GM19372 (cell line): Measurements from ENCODE around the gene NRDE2.
"Not testable (repeated sequence)": the region's sequence is repeated elsewhere in the genome, so short reads cannot be mapped to it uniquely, and the experiment has no call there.

Source experiments
- ATAC-seq: cut with Tn5 transposase; IDR thresholded peaks from one replicate; pipeline ENCODE4 v1.9.1; 2021; ENCODE audit warnings: mild to moderate bottlenecking, low read depth, moderate library complexity; ENCODE audit not compliant: unreplicated experiment

The NRDE2 gene

DNA sequence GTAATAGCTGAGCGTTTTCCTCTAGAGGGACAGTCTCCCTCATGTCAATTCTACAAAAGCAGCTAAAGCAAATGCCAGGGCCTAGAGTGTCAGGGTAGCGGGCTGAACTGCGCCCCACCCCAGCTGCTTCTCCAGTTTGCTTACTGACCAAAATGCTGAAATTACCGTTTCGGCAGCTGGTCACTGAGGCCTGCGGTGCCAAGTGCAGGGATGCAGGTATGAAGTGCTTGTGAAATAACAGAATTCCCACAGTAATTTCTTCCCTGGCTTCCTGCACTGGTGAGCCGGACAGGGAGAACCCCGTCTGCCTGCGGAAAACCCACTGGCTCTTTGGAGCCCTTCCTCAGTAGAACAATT, 56.3 kb downstream of the NRDE2 start:
- ATAC-seq = no peak

DNA sequence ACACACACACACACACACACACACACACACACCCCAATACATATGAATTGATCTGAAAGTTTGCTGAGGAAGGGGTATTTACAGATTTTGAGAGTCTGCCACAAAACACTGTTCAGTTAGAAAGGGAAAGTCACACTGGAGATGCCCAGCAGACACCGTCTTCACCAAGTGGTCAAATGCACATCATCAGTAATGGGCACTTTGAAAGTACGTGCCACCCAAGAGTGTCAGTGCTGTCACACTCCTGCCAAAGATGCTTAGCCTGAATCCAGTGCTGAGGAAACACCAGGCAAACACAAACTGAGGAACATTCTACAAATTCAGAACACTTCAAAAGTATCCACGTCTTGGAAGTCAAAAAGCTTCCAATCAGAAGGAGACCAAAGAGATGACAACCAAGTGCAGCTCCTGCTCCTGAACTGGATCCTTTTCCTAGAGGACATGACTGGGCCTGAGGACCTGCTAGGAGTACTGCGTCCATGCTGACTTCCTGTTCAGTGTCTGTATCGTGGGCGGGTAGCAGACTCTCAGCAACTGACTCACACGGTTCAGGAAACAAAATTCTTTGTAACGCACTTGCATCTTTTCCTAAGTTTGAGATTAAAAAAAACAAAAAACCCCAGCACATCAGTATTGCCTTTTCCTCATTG, 56.8 kb downstream of the NRDE2 start:
- ATAC-seq = no peak

DNA sequence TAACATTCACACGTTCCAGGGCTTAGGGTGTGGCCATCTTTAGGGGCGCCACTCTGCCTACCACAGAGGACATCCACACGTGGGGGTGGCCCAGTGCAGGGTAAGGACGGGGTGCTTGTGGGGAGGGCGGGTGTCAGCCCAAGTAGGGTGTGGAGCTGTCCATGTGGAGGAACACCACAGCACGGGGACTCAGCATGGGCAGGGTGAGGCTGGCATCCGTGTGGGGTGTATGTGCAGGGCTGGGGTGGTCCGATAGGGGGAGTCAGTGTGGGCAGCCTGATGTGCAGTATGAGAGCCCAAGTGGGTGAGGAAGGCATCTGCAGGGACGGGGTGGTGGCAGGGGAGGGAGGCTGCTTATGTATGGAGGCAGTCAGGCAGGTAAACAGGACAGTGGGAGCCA, 57.7 kb downstream of the NRDE2 start:
- no peak for ATAC-seq

DNA sequence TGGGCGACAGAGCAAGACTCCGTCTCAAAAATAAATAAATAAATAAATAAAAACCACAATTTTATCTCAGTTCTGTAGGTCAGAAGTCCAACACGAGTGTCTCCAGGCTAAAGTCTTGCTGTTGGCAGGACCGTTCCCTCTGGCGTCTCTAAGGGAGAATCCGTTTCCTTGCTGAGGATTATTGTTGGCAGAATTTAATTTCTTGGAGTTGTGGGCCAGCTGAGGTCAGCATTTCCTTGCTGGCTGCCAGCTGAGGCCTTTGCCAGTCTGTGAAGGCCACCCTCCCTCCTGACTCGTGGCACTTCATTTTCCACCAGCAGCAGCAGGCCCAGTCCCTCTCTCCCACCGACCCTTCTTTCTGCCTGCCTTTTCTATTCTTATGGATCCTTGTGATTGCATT, 58.2 kb downstream of the NRDE2 start:
- no peak for ATAC-seq

DNA sequence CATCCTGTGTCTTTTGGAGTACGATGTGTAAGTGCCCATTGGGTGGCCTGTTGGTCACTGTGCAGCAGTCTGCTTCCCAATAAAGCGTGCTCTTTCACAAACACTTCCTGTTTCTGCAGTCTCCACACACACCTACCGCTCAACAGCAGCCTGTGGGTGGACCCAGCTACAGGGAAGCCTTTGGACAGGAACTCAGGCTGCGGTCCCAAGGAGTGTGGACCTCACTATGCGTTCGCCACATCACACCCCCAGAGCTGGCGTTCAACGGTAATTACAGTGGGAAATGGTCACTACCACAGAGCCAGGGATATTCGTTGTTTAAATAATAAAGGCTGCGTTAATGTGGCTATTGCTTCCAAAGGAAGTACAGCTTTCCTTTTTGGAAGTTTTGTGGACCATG, 59.2 kb downstream of the NRDE2 start:
- no peak for ATAC-seq

DNA sequence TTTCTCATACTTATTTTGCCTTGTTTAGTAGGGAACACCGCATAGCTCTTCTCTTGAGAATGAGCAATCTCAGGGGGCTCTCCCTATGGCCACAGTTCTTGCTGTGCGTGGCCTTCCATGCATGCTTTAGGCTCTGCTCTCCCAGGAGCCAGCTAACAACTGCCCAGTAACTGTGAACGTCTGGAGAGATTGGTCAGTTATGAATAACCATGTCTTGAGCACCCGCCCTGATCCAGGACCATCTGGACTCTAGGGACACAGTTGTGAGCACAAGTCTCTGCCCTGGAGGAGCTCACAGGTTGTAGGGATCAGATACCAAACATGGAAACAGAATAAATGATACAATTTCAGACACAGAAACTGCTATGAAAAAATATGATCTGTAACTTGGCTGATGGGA, 63.3 kb downstream of the NRDE2 start:
- no peak for ATAC-seq

DNA sequence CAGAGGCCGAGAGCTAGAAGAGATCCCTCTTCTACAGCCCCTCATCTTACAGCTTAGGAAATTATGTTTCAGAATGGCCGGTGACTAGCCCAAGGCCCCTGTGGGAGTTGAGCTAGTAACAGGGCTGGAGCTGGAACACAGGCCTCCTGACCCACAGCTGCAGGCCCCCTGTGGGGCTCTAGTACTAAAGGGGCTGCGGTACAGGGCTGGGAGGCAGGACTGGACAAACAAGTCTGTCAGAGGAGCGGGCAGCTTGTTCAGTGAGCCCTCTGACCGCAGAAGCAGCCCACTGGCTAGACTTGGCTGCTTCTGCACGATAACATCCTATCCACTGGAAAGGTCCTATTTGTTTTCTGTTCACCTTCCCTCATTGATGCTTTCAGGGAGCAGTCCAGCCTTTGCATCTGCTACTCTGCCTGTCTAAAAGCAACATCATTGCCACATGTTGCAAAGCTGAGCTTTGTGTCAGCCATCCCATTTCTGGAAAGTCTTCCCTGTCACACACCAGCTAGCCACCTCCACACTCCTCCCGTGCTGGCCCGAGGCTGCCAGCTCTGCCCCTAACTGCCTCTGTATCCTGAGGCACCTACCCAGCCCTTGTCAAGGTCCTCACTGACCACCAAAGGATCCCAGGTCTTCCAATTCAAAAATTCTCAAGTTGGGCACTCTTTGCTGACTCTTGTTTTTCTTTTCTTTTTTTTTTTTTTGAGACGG, 65.1 kb downstream of the NRDE2 start:
- ATAC-seq = no peak

DNA sequence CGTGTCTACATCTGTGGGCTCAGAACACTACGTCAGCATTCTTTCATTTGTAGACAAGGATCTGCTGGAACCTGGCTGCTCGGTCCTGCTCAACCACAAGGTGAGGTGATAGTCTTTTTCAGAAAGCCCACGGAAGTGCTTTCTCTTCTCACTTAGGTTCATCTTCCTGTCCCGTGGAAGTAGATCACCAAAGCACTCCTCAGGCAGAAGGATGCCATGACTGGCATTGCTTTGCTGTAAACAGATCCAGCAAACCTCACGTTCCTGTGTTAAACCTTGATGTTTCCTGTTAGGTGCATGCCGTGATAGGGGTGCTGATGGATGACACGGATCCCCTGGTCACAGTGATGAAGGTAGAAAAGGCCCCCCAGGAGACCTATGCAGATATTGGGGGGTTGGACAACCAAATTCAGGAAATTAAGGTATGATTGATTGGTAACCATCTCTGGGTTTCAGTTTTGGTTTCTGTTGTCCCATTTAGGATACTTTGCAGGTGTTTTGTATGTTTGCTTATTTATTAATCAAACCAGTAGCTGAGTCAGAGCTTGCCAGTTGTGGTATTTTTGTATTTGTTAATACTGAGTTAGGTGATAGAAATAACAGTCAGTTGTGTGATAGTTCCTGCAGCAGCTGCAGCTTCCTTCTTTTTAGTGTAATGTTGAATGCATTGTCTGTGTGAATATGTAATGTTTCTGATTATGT, 67.8 kb downstream of the NRDE2 start:
- ATAC-seq = peak; percentile 84

DNA sequence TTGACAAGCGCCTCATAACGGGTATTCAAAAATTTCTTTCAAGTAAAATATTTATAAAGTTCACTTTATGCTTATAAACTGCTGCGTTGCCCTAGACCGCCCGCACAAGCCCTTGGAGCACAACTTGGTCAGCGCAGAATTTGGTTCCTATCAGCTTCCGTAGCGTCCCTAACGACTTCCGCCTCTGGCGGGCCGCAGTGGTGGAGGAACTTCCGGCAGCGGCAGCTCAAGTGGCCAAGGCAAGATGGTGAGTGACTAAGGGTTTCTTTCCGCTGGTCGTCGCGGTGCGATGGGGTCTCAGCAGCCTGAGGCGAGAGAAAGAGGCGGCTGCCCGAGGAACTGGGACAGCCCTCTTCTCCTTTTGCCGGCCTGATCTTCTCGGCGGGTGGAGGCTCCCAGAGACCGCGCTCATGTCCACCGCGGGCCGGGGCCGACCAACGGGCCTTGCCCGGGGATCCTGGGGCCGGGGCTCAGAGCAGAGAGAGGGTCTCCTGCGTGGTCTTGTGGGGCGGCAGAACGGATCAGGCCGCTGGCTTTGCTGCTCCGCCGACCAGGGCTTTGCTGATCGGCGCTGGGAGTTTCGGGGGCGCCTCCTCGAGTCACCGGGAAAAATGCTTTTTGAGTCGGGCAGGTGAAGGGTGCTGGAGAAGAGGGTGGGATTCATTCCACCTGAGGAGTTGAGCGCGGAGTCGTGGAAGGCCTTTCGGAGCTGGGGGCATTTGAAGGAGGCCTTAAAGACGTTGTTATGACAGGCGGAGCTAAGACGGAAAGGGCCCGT, 75.2 kb downstream of the NRDE2 start, which contains the start of gene PSMC1:
TSS of gene PSMC1 (plus strand) at position 200 of the 778 bp plus-strand sequence. CDS start at position 245, 45 bp downstream.
- peak; percentile 96 for ATAC-seq

DNA sequence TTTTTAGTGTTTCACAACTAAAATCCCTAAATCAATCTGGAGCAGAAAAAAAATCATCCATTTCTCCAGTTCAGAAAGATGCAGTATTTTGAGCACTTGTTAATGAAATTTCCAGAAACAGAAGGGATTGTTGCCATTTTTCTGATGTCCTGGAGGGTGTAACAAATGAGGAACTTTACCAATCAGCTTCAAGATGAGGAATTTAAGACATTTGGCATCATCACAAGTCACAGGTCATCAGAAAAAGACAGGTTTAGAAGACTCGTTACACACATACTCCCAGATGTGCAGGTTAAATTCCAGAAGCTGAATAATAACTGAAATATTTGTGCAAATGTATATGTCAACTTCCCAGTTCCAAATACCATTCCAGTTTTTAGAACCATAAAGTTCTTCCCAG, 75.9 kb downstream of the NRDE2 start:
- ATAC-seq = no peak

DNA sequence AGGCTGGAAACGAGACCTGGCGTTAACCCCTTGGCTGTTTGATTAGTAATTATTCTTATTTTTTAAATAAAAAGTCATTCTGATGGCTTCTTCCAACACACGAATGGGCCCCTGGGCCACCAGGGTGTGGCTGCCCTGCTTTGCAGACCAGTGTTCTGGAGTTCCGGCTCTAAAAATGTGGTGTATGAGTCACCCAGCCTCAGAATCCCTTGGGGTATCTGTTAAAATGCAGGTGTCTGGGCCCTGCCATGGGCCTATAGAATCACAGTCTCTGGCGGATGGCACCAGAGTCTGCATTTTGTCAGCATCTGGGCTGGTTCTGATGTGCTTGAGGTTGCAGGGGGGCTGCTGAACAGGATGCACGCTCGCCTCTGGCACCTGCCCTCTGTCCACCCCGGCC, 77.9 kb downstream of the NRDE2 start:
- ATAC-seq = no peak

DNA sequence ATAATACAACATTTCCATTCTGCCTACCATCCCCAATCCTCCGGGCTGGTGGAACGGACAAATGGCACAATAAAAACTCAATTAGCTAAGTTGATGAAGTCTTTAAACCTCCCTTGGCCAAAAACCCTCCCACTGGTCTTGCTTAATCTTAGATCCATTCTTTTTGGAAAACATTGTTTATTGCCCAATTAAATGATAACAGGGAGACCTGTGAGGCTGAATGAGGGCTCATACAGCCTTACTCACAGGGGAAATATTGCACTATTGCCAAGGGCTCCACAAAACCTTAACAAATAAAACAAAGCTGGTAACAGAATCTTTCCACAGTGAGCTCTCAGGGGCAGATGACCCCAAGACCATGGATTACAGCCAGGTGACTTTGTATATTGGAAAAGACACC, 83.1 kb downstream of the NRDE2 start:
- ATAC-seq = no peak

DNA sequence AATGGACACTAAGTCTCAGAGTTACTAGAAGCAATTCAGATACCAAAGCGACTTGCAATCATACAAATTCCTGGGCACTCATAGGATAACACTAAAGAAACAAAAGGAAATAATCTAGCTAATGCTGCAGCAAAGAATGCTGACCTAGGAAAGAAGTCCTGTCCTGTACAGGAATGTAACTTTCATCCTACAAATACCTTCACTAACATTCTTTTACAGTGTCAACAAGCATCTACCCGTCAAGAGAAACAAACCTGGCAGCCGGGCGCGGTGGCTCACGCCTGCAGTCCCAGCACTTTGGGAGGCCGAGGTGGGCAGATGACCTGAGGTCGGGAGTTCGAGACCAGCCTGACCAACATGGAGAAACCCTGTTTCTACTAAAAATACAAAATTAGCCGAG, 84.3 kb downstream of the NRDE2 start:
- ATAC-seq = not testable (repeated sequence)

DNA sequence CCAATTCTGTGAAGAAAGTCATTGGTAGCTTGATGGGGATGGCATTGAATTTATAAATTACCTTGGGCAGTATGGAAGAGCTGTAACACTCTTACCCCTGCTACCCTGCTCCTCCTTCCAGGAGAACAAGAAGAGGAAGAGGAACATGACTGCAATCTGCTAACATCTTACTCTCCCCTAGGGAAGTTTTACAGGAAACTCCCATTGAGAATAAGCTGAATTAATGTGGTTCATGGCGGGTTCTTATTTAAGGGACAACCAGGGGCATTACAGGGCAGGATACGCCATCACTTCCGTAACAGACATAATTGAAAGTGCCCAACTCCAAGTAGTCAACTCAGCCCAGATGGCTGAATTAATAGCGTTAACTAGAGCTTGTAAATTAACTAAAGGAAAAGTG, 84.8 kb downstream of the NRDE2 start:
- ATAC-seq = no peak

DNA sequence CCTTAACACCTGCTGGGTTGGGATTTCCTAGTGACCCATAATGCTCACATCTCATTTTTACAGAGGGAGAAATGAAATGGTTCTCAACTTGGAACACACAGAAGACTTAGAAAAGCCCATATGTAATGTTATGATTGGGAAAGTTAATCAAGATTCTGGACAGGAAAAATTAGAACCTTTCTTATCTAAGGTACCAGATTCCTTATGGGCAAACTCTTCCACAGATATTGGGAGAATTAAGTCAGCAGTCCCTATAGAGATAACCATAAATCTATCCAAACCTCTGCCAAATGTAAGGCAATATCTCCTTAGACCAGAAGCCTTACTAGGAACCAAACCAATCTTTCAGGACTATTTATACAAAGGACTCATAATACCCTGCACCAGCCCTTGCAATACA, 89.3 kb downstream of the NRDE2 start:
- no peak for ATAC-seq

DNA sequence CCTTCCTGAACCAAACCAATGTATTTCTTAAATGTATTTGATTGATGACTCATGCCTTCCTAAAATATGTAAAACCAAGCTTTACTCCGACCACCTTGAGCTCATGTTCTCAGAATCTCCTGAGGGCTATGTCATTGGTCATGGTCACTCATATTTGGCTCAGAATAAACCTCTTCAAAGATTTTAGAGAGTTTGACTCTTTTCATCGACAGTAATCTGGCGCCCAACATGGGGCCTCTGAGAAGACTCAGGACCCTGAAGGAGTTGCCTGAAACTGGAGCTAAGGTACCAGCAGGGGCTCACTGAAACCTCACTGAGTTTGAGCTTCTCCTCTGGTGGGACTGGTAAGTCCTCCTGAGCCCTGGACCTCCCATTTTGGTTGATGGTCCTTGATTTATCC, 92.6 kb downstream of the NRDE2 start:
- ATAC-seq = no peak

DNA sequence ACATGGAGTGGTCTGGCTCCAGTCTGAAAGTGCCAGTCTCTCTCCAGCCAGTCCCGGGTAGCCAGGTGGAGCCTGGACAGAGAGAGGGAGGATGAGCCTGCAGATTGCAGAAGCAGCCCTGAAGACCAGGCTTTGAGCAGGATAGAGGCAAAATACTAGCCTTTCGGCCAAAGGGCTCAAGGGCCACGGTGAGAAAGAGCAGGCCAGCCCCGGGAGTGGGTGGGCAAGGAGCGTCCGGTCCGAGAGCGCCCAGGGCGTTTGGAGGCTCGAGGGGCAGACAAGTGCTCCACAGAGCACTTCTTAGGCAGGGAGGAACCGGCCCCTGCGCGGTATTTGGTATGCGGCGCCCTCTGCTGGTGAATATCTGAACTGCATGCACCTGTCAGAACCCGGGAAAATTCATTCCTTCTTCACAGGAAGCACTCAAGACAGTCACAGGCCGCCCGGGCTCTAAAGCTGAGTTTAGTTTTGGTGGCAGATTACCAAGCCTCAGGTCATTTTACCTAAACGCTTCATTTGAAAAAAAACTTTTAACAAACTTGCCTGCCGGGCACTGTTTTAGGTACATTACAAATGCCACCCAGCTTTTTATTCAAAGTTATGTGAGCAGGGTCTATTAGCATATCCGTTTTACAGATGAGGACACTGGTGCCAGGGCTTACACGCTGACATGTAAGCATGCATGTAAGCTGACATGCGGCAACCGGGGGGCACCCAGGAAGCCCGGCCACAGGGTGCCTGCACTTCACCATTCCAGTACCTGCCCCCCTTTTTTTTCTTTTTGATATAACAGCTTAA, 96.4 kb downstream of the NRDE2 start:
- ATAC-seq = no peak

DNA sequence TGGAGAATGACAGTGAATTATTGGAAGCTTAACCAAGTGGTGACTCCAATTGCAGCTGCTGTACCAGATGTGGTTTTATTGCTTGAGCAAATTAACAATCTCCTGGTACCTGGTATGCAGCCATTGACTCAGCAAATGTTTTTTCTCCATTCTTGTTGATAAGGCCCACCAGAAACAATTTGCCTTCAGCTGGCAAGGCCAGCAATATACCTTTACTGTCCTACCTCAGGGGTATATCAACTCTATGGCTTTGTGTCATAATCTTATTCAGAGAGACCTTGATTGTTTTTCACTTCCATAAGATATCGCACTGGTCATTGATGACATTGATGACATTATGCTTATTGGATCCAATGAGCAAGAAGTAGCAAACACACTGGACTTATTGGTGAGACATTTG, 101.8 kb downstream of the NRDE2 start:
- ATAC-seq = not testable (repeated sequence)

DNA sequence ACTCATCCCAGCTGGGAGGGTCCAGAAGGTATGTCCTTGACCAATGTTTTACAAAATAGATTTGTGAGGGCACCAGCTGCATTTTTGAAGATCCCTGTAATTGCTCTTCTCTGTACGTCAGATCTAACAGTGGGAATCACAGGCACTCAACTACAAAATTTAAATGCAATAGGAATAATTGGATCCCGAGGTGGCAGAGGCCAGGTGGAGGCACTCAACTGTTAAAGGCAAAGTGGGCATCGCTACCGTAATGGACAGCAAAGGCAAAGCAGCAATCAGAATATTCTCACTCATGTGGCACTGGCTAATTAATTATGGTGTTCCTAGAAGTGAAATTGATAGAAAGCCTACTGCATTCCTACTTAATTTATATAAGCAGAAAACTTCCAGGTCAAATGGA, 103.3 kb downstream of the NRDE2 start:
- ATAC-seq = no peak
